H7 (cell line): ENCODE measurements around the gene REC114. TPM values are rescaled to one million over a fixed set of nuclear protein-coding genes. Genes with fewer than 3 reads are reported as not detected.
"Not testable (repeated sequence)": the region's sequence is repeated elsewhere in the genome, so short reads cannot be mapped to it uniquely, and the experiment has no call there.

Experiments
- DNase-seq: peaks from one replicate; pipeline ENCODE4 v3.0.0; 2012
- H3K27me3 ChIP-seq: 2 replicates; pipeline ENCODE4 v1.6.0; 2011; ENCODE audit warnings: mild to moderate bottlenecking, low read length; ENCODE audit not compliant: control insufficient read depth, insufficient read depth
- H3K36me3 ChIP-seq: replicated peaks from 2 replicates; pipeline ENCODE4 v1.5.1; 2011; ENCODE audit warnings: low read length; ENCODE audit not compliant: control insufficient read depth, insufficient read depth
- H3K4me3 ChIP-seq: 2 replicates; pipeline ENCODE4 v1.5.1; 2011; ENCODE audit warnings: low read depth, mild to moderate bottlenecking, control low read depth, low read length, moderate library complexity; ENCODE audit not compliant: insufficient read depth
- total RNA-seq: library from RNA; depleted of rRNA; stranded (reverse); fragments of >200 nt; shearing (Covaris generic); gene quantifications from 2 replicates; pipeline ENCODE4 v1.2.3, GENCODE V29; 2014; rRNA removed

REC114 gene, protein sequence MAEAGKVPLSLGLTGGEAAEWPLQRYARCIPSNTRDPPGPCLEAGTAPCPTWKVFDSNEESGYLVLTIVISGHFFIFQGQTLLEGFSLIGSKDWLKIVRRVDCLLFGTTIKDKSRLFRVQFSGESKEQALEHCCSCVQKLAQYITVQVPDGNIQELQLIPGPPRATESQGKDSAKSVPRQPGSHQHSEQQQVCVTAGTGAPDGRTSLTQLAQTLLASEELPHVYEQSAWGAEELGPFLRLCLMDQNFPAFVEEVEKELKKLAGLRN
- total RNA-seq = not detected in 2 replicates

DNA sequence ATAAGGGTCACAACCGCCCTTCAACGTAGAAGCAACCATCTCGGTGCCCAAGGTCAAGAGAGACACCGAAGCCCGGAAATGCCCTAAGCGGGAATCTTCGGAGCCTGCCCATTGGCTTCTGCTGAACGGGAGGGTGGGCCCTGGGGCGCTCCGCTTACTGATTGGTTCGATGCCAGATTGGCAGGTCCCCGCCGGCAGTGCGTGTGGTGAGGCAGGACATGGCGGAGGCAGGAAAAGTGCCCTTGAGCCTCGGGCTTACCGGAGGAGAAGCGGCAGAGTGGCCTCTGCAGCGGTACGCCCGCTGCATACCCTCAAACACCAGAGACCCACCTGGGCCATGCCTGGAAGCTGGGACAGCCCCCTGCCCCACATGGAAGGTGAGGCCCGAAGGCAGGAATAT, at the start of gene REC114:
TSS of gene REC114 (plus strand) at position 197 of the 400 bp plus-strand sequence. CDS start at position 219, 22 bp downstream.
- no peak within 1 kb of the TSS for H3K4me3 ChIP-seq
- H3K36me3 ChIP-seq = no peaks in the 10 kb centered on the region
- peak; percentile 31 for DNase-seq
- no peaks in the 10 kb centered on the region for H3K27me3 ChIP-seq

DNA sequence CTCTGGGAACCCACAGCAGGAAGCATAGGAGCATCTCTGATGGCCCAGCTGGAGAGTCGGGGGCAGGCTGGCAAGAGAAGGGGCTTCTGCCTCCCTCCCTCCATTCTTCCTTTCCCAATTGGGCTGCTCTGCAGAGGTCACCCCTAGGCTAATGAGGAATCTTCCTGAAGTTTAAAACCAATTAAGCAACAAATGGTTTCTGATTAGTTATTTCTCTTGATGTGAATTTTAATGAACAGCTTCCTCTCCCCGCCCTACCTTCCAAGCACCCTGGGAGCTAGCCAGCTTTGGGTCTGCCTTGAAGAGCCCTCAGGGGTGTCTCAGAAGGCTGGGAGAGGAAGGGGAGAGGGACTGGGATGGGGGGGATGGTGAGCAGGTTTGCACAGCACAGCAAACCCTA, 49.6 kb upstream of the REC114 start:
- H3K27me3 ChIP-seq = peaks cover 2% of the 10 kb centered on the region
- DNase-seq = peak; percentile 10
- no peak overlapping the region for H3K4me3 ChIP-seq
- H3K36me3 ChIP-seq = no peaks in the 10 kb centered on the region

DNA sequence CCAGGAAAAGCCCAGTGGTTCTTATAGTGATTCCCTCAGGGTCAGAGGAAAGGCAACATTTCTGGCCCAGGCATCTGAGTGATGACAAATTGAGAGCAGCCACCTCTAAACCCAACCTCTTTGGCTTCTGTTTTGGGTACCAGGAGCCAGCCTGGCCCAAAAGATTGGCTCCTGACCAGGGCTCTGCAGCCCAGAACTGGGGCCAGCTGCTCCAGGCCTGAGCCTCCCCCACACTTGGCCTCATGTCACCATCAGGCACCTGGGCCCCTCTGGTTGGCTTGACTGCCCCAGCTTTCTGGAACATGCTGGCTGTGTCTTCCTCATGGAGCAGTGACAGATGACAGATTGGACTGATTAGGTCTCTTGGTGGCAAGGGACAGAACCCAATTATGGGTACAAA, 48.2 kb upstream of the REC114 start:
- no peak for DNase-seq

DNA sequence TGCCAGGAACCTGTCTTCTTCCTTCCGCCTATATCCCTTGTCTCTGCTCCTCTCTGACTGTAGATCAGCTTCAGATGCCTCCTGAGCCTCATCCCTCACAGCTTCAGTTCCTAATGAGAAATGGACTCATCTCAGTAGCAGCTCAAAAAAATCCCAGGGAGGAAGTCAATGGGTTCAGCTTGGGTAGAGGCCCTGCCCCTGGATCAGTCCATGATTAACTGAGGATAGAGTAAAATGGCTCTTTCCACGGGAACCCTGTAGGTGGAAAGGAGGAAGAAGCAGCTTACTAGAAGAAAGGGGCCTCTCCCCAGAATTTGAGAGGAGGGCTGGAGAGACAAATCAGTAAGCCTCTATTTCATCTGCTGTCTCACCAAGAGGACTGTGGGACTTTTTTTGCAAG, 47.3 kb upstream of the REC114 start:
- Histone ChIP-seq H3K4me3 (no peak overlapping the region), H3K27me3 (peaks cover 2% of the 10 kb centered on the region), H3K36me3 (no peaks in the 10 kb centered on the region)
- DNase-seq = peak; percentile 7

More for the DNA sequence above, 48.2 kb upstream of the REC114 start:
- Histone ChIP-seq H3K36me3 (no peaks in the 10 kb centered on the region), H3K27me3 (peaks cover 2% of the 10 kb centered on the region), H3K4me3 (no peak overlapping the region)

DNA sequence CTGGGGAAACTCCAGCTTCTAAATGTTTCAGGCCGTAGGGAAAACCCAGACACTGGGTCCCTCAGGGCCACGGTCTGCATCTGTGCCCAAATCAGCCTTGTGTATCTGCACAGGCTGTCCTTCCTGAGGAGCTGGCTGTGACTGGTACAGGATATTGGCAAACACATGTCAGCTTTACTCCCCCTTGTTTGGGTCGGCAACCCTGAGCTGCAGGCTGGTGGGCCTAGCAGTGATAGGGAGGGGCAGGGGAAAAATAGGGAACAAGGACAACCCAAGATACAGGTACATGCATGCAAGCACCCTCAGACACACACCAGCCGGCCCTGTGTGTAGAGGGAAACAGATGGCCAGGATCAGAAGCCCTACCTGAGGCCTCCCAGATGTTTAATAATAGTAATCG, 45.5 kb upstream of the REC114 start:
- DNase-seq = peak; percentile 5
- no peak overlapping the region for H3K4me3 ChIP-seq
- H3K27me3 ChIP-seq = peaks cover 2% of the 10 kb centered on the region

DNA sequence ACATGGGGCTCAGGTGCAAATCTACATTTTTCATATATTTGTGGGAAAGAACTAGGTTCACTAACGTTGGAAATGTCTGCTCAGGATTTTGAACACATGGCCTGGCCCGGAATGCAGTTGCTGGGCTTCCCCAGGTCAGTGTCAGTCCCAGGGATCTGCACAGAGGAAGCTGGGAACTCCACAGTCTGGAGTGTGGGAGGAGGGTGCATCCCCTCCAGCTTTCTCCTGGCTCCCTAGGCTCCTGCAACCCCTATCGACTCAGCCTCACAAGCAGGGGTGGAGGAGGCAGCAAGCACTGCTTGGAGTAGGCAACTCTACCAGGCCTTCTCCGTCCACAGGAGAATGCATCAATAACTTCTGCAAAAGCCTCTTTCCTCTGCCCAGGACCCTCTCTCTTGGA, 44.1 kb upstream of the REC114 start:
- H3K36me3 ChIP-seq = no peaks in the 10 kb centered on the region
- H3K4me3 ChIP-seq = no peak overlapping the region
- H3K27me3 ChIP-seq = peaks cover 2% of the 10 kb centered on the region; the same call in 1 of the 2 replicates
- no peak for DNase-seq

More for the DNA sequence above, 45.5 kb upstream of the REC114 start:
- H3K36me3 ChIP-seq = no peaks in the 10 kb centered on the region

DNA sequence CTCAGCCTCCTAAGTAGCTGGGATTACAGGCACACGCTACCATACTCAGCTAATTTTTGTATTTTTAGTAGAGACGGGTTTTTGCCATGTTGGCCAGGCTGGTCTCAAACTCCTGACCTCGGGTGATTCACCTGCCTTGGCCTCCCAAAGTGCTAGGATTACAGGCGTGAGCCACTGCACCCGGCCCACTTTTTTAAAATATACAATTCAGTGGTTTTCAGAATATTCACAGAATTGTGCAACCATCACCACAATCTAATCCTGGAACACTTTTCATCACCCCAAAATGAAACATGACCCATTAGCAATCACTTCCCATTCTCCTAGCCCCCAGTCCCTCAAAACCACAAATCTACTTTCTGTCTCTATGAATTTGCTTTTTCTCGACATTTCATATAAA, 42.7 kb upstream of the REC114 start:
- DNase-seq, H3K27me3 ChIP-seq, H3K4me3 ChIP-seq, H3K36me3 ChIP-seq: not testable (repeated sequence)

DNA sequence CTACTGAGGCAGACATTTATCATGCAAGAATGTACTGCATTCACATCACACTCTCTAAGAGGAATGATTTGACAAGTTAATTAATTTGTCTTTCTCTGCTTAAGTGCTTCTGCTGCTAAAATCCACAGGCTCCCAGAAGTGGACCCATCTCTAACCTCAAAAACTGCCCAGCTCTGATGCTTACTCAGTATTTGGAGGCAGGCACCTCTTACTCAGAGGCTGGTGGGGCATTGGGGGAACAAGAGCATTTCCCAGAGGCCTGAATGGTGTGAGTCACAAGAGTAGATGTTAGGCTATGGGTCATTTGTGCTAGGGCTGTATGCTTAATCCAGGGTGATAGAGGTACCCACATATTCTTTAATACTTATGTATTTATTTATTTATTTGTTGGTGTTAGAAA, 39.8 kb upstream of the REC114 start:
- Histone ChIP-seq H3K4me3 (no peak overlapping the region), H3K27me3 (no peaks in the 10 kb centered on the region), H3K36me3 (no peaks in the 10 kb centered on the region)
- no peak for DNase-seq

DNA sequence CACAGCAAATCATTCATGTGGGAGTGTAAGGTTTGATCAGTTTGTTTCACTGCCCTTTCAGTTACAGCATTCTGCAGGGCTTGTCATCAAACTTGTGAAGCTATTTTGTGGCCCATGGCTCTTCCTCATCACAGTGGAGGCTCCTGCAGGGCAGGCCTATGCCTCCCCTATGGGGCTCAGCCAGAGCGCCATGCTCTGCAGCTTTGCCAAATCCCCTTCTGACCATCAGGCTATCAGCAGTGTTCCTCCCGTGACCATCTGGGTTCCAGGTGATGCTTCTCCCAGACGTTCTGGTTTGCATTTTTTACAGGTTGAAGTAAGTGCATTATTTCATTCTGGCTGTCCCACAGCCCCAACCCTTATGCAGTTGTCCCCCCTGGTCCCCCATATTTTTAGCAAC, 28.1 kb upstream of the REC114 start:
- no peak for DNase-seq
- Histone ChIP-seq H3K27me3 (no peaks in the 10 kb centered on the region), H3K4me3 (no peak overlapping the region), H3K36me3 (no peaks in the 10 kb centered on the region)

DNA sequence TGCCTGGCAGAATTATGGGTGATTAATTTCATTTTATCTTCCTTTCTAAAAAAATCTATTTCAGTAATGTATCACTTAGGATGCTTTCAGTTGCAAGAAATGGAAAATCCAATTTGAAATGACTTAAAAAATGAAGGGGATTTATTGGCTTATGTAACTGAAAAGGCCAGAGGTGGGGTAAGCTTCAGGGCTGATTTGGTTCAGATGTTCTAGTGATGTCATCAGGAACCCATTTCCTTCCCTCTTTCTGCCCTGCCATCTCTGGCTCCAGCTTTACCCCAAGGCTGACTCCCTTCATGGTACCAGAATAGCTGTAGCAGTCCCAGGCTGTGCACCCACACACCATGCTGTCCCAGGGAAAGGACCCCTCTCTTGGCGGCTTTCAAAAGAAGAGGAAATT, 18.5 kb upstream of the REC114 start:
- H3K27me3 ChIP-seq = no peaks in the 10 kb centered on the region
- no peak for DNase-seq
- H3K4me3 ChIP-seq = no peak overlapping the region
- H3K36me3 ChIP-seq = no peaks in the 10 kb centered on the region

DNA sequence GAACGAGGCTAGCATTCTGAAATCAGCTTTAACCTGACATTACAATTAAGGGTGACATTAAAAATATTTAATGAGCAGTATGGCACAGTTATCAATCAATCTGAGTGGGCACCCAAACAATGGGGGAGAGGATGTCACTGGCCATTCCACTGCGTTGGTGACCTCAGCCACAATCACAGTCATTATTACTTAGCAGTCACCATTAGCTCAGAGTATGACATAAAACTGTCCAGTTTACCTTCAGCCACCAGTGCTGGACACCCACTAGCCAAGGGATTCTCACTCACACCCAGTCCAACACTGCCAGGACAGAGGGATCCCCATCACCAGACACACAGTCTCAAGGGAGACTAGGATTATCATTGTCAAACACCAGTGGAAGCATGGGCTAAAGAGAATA, 17.5 kb upstream of the REC114 start:
- H3K36me3 ChIP-seq = no peaks in the 10 kb centered on the region
- H3K27me3 ChIP-seq = no peaks in the 10 kb centered on the region
- DNase-seq = no peak
- H3K4me3 ChIP-seq = no peak overlapping the region

DNA sequence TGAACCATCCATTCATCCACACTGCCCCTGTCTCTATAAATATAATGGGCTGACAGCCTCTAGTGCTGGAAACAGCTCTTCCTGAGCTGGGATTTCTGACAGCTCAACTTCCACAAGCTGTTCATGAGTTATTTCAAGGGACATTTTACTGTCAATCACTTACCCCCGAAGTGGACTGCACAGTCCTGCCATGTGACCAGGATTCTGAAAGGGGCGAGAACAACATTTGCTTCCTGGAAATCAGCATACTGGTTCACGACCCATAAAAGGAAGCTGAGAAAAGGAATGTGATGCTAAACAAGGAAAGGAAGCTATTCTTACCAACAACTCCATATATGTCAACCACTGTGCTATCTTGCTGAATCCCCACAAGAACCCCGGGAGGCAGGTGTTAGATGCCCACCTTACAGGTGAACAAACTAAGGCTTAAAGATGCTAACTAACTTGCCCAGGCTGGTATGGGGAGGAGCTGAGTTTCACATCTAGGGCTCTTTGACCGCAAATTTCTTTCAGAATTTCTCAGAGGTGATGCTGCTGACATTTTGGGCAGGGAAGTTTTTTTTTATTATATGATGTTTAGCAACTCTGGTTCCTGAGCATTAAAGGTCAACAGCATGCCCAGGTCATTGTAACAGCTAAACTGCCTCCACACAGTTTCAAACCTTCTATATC, 16.5 kb upstream of the REC114 start:
- Histone ChIP-seq H3K36me3 (no peaks in the 10 kb centered on the region), H3K27me3 (no peaks in the 10 kb centered on the region), H3K4me3 (no peak overlapping the region)
- no peak for DNase-seq

DNA sequence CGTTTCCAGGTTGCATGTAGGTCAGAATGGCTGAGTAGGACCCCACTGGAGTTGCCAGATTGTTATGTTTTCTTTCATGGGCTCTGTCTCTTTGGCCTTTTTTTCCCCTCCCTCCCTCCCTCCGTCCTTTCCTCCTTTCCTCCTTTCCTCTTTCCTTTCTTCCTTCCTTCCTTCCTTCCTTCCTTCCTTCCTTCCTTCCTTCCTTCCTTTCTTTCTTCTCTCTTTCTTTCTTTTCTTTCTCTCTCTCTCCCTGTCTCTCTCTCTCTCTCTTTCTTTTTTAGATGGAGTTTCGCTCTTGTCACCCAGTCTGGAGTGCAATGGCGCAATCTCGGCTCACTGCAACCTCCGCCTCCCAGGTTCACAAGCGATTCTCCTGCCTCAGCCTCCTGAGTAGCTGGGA, 11.6 kb upstream of the REC114 start:
- H3K27me3 ChIP-seq, DNase-seq, H3K4me3 ChIP-seq: not testable (repeated sequence)

DNA sequence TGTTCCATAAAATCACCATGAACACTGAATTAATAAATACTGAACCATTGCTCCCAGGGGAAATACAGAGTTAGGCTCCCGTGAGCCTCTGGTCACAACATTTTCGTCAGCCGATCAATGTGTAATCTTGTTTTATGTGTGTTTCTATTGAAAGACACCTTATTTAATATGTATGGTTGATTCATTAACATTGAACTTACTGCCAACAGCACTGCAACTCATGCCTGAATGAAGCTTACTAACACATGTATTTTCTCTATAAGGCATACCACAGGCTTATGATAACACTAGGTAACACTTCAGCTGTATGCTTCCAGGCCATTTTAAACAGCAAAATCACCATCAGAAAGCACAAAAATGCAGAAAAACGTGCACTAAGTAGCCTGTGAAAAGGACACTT, 9.1 kb upstream of the REC114 start:
- no peak for DNase-seq
- no peak overlapping the region for H3K4me3 ChIP-seq
- no peaks in the 10 kb centered on the region for H3K27me3 ChIP-seq
- no peaks in the 10 kb centered on the region for H3K36me3 ChIP-seq

More for the DNA sequence above, 11.6 kb upstream of the REC114 start:
- not testable (repeated sequence) for H3K36me3 ChIP-seq

DNA sequence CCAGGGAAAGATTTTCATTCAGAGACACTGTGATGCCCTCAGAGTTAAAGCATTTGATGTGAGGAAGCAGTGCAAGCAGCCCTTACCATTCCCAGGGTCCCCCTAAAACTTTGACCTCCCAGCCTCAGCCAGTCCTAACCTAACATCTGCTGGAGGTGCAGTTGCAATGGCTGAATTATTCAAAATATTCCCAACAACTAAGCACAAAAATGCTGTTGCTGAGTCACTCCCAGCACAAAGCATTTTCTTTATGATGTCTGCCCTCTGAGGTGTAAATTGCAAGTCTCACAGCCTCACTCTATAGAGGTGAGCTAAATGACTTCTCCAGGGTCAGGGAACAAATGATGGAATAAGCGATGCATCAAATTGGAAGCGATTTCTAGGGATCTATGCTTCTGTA, 6.4 kb upstream of the REC114 start:
- DNase-seq = no peak
- H3K27me3 ChIP-seq = no peaks in the 10 kb centered on the region
- H3K4me3 ChIP-seq = no peak overlapping the region
- H3K36me3 ChIP-seq = no peaks in the 10 kb centered on the region
